PC-9 (cell line): ENCODE data around the gene CA5A. TPM values are rescaled to one million over a fixed set of nuclear protein-coding genes. Genes with fewer than 3 reads are reported as not detected.

ENCODE experiments used
- BruUV-seq: library from RNA; stranded (reverse); fragments of 400-500 nt; replicated peaks from 2 replicates; lab custom pipeline; 2021; lab: Mats Ljungman, UMichigan
- CTCF ChIA-PET: fragments of 300-600 bp; sonication (Branson Sonifier 250); formaldehyde crosslinking; loops from one replicate; lab custom pipeline; 2022; ENCODE audit warnings: antibody characterized with exemption; lab: Charles Lee
- POLR2A ChIA-PET: fragments of 300-600 bp; sonication (Branson Sonifier 250); formaldehyde crosslinking; loops from one replicate; lab custom pipeline; 2022; ENCODE audit warnings: antibody characterized with exemption; ENCODE audit not compliant: unreplicated experiment; lab: Charles Lee
- DNase-seq, 2 experiments: peaks; one replicate each; pipeline versions ENCODE4 v3.0.0 to v3.0.0-alpha.2; 2015 to 2022; ENCODE audit warnings: mixed read lengths in 1 of 2
- H2AFZ ChIP-seq: fragments of 200-600 bp; sonication (generic); 2 replicates; pipeline ENCODE4 v1.8.1; 2017; ENCODE audit warnings: antibody characterized with exemption
- H3F3A ChIP-seq: fragments of 200-600 bp; sonication (generic); 2 replicates; pipeline ENCODE4 v1.8.1; 2017; ENCODE audit warnings: antibody characterized with exemption, mild to moderate bottlenecking, low read depth; ENCODE audit not compliant: insufficient read depth
- H3K27ac ChIP-seq: fragments of 200-600 bp; sonication (generic); 2 replicates; pipeline ENCODE4 v1.6.1; 2016; ENCODE audit warnings: mixed run types
- H3K27me3 ChIP-seq: fragments of 200-600 bp; sonication (generic); 2 replicates; pipeline ENCODE4 v1.6.1; 2016; ENCODE audit warnings: low read depth, mixed run types; ENCODE audit not compliant: insufficient read depth
- H3K36me3 ChIP-seq: fragments of 200-600 bp; sonication (generic); 2 replicates; pipeline ENCODE4 v1.6.1; 2016; ENCODE audit warnings: low read depth, mixed run types
- H3K4me1 ChIP-seq: fragments of 200-600 bp; sonication (generic); replicated peaks from 2 replicates; pipeline ENCODE4 v1.6.1; 2016; ENCODE audit warnings: mixed run types; ENCODE audit not compliant: insufficient read depth
- H3K4me2 ChIP-seq: fragments of 200-600 bp; sonication (generic); 2 replicates; pipeline ENCODE4 v1.6.1; 2017; ENCODE audit warnings: mixed run types
- H3K4me3 ChIP-seq: fragments of 200-600 bp; sonication (generic); 2 replicates; pipeline ENCODE4 v1.6.1; 2016; ENCODE audit warnings: mixed run types
- H3K79me2 ChIP-seq: fragments of 200-600 bp; sonication (generic); 2 replicates; pipeline ENCODE4 v1.6.1; 2017; ENCODE audit warnings: low read depth, mixed run types
- H3K9me2 ChIP-seq: fragments of 200-600 bp; sonication (generic); 2 replicates; pipeline ENCODE4 v1.8.1; 2017; ENCODE audit warnings: mild to moderate bottlenecking; ENCODE audit not compliant: insufficient read depth
- H3K9me3 ChIP-seq: fragments of 200-600 bp; sonication (generic); 2 replicates; pipeline ENCODE4 v1.8.1; 2016; ENCODE audit warnings: low read depth; ENCODE audit not compliant: insufficient read depth
- H4K20me1 ChIP-seq: fragments of 200-600 bp; sonication (generic); 2 replicates; pipeline ENCODE4 v1.8.1; 2017; ENCODE audit not compliant: insufficient read depth
- CTCF ChIP-seq: fragments of 200-600 bp; sonication (generic); conservative IDR thresholded peaks from 2 replicates; pipeline ENCODE4 v1.6.1; 2017; ENCODE audit warnings: mixed run types, antibody characterized with exemption, mild to moderate bottlenecking, moderate library complexity
- EZH2 ChIP-seq: fragments of 200-600 bp; sonication (generic); IDR thresholded peaks from 2 replicates; pipeline ENCODE4 v1.8.0; 2017; ENCODE audit warnings: antibody characterized with exemption, low read depth
- intact Hi-C: fragments of 100-400 bp; cut with micrococcal nuclease; formaldehyde crosslinking; loops from one replicate; pipeline ENCODE4 v1.10.0; 2022; ENCODE audit not compliant: unreplicated experiment
- total RNA-seq: library from RNA; stranded (reverse); gene quantifications from 2 replicates; pipeline ENCODE4 v1.2.3, GENCODE V29; 2021

Gene CA5A
- total RNA-seq, 1 experiment from 2014 or later: 0.26 TPM

GRCh38 chr16:87846705-87847466, 89.4 kb downstream of the CA5A start:
- DNase-seq: no peak
- CTCF ChIA-PET: interaction anchor here (0.6 to 0.7 kb wide), 2 partner anchors 24 to 518 kb away, joined by 4 to 6 read pairs; no protein-coding TSS in a partner anchor
- H3K4me2 ChIP-seq: no peak overlapping the region
- no peak overlapping the region for H3K4me3 ChIP-seq
- no peak overlapping the region for H3K27ac ChIP-seq
- TF ChIP-seq CTCF: no peak
- no peak for TF ChIP-seq EZH2
- POLR2A ChIA-PET: no interaction called here
- peaks cover 90% of the 10 kb centered on the region for H3K79me2 ChIP-seq
- H4K20me1 ChIP-seq: peaks cover 91% of the 10 kb centered on the region
- H3K27me3 ChIP-seq: no peaks in the 10 kb centered on the region
- no peaks in the 10 kb centered on the region for H3K9me3 ChIP-seq
- peaks cover 11% of the 10 kb centered on the region; the same call in 1 of the 2 replicates for H3F3A ChIP-seq
- H3K36me3 ChIP-seq: peaks cover 41% of the 10 kb centered on the region
- no TSS peak for BruUV-seq
- peaks cover 3% of the 10 kb centered on the region; the same call in 1 of the 2 replicates for H3K4me1 ChIP-seq
- H2AFZ ChIP-seq: no peak overlapping the region
- intact Hi-C loops: no loop called here
- no peaks in the 10 kb centered on the region for H3K9me2 ChIP-seq

- no peak for TF ChIP-seq CTCF
- no peak for TF ChIP-seq EZH2
- Histone ChIP-seq H3K9me3 (no peaks in the 10 kb centered on the region), H3K79me2 (peaks cover 83% of the 10 kb centered on the region), H3K36me3 (peaks cover 33% of the 10 kb centered on the region), H3K4me1 (no peaks in the 10 kb centered on the region), H3K27ac (no peak overlapping the region), H3F3A (peaks cover 6% of the 10 kb centered on the region; the same call in 1 of the 2 replicates), H3K4me3 (no peak overlapping the region), H3K4me2 (no peak overlapping the region), H4K20me1 (peaks cover 96% of the 10 kb centered on the region), H3K27me3 (no peaks in the 10 kb centered on the region), H2AFZ (no peak overlapping the region), H3K9me2 (no peaks in the 10 kb centered on the region)
- ChIA-PET POLR2A (no interaction called here), CTCF (interaction anchor here (0.6 to 0.8 kb wide), 2 partner anchors 518 to 972 kb away, joined by 4 to 5 read pairs; no protein-coding TSS in a partner anchor)
- DNase-seq: no peak
- intact Hi-C loops: no loop called here
- BruUV-seq: no TSS peak
These were observed 90.3 kb downstream of the CA5A start for GRCh38 chr16:87845807-87846619.

GRCh38 chr16:87845213-87845612, 91.1 kb downstream of the CA5A start:
- Histone ChIP-seq H3K9me3 (no peaks in the 10 kb centered on the region), H3K4me1 (no peaks in the 10 kb centered on the region), H3K27ac (no peak overlapping the region), H3K36me3 (peaks cover 30% of the 10 kb centered on the region), H3K27me3 (no peaks in the 10 kb centered on the region), H3K4me3 (no peak overlapping the region), H2AFZ (no peak overlapping the region), H3K79me2 (peaks cover 76% of the 10 kb centered on the region), H4K20me1 (peaks cover 92% of the 10 kb centered on the region), H3F3A (no peaks in the 10 kb centered on the region; the same call in 1 of the 2 replicates), H3K9me2 (no peaks in the 10 kb centered on the region), H3K4me2 (no peak overlapping the region)
- no TSS peak for BruUV-seq
- CTCF ChIA-PET: interaction anchor here (0.8 kb wide), 1 partner anchor 971 kb away, joined by 5 read pairs; no protein-coding TSS in a partner anchor
- TF ChIP-seq CTCF: no peak
- no peak for TF ChIP-seq EZH2
- DNase-seq: no peak
- intact Hi-C loops: no loop called here
- POLR2A ChIA-PET: no interaction called here
